T-helper 1 cell treated with Interleukin-12 subunit alpha and Interleukin-12 subunit beta and Interleukin-4 antibody, amounts not matched to agents 30 μg/mL and 1 μg/mL, for 36 hours (primary cell): ENCODE measurements around the gene G6PC3.
"Not testable (repeated sequence)": the region's sequence is repeated elsewhere in the genome, so short reads cannot be mapped to it uniquely, and the experiment has no call there.

Experiments
- H3K27ac Mint-ChIP-seq: one replicate; pipeline ENCODE4 v1.8.0; 2021; ENCODE audit warnings: mild to moderate bottlenecking, mixed read lengths
- H3K27me3 Mint-ChIP-seq: one replicate; pipeline ENCODE4 v1.8.0; 2021; ENCODE audit warnings: low read depth, mixed read lengths
- H3K36me3 Mint-ChIP-seq: one replicate; pipeline ENCODE4 v1.8.0; 2021; ENCODE audit warnings: low read depth, mixed read lengths
- H3K4me1 Mint-ChIP-seq: one replicate; pipeline ENCODE4 v1.8.0; 2021; ENCODE audit warnings: low read depth, mixed read lengths
- H3K4me3 Mint-ChIP-seq: one replicate; pipeline ENCODE4 v1.8.0; 2021; ENCODE audit warnings: mild to moderate bottlenecking, moderate library complexity, mixed read lengths
- H3K9me3 Mint-ChIP-seq: one replicate; pipeline ENCODE4 v1.8.0; 2021; ENCODE audit warnings: mixed read lengths

G6PC3 gene

GRCh38 chr17:44084921-44085320, 14.4 kb downstream of the G6PC3 start:
- no peak overlapping the region for H3K4me3 Mint-ChIP-seq
- no peaks in the 10 kb centered on the region for H3K27me3 Mint-ChIP-seq
- H3K9me3 Mint-ChIP-seq: no peaks in the 10 kb centered on the region
- H3K4me1 Mint-ChIP-seq: peaks cover 2% of the 10 kb centered on the region
- no peak overlapping the region for H3K27ac Mint-ChIP-seq
- H3K36me3 Mint-ChIP-seq: peaks cover 8% of the 10 kb centered on the region

GRCh38 chr17:44085908-44086307, 15.4 kb downstream of the G6PC3 start:
- H3K4me3 Mint-ChIP-seq: no peak overlapping the region
- H3K4me1 Mint-ChIP-seq: peaks cover 2% of the 10 kb centered on the region
- H3K9me3 Mint-ChIP-seq: no peaks in the 10 kb centered on the region
- peaks cover 7% of the 10 kb centered on the region for H3K36me3 Mint-ChIP-seq
- no peaks in the 10 kb centered on the region for H3K27me3 Mint-ChIP-seq
- H3K27ac Mint-ChIP-seq: no peak overlapping the region

- no peak overlapping the region for H3K4me3 Mint-ChIP-seq
- H3K36me3 Mint-ChIP-seq: peaks cover 7% of the 10 kb centered on the region
- no peak overlapping the region for H3K27ac Mint-ChIP-seq
- no peaks in the 10 kb centered on the region for H3K9me3 Mint-ChIP-seq
- peaks cover 2% of the 10 kb centered on the region for H3K4me1 Mint-ChIP-seq
- H3K27me3 Mint-ChIP-seq: no peaks in the 10 kb centered on the region
Measured at GRCh38 chr17:44086364-44087311, 16.1 kb downstream of the G6PC3 start.

GRCh38 chr17:44087319-44087718, 16.8 kb downstream of the G6PC3 start:
- no peak overlapping the region for H3K4me3 Mint-ChIP-seq
- H3K9me3 Mint-ChIP-seq: no peaks in the 10 kb centered on the region
- H3K36me3 Mint-ChIP-seq: peaks cover 5% of the 10 kb centered on the region
- no peak overlapping the region for H3K27ac Mint-ChIP-seq
- no peaks in the 10 kb centered on the region for H3K27me3 Mint-ChIP-seq
- H3K4me1 Mint-ChIP-seq: peaks cover 2% of the 10 kb centered on the region

- no peaks in the 10 kb centered on the region for H3K9me3 Mint-ChIP-seq
- H3K36me3 Mint-ChIP-seq: peaks cover 3% of the 10 kb centered on the region
- H3K27me3 Mint-ChIP-seq: no peaks in the 10 kb centered on the region
- no peak overlapping the region for H3K4me3 Mint-ChIP-seq
- H3K27ac Mint-ChIP-seq: no peak overlapping the region
- peaks cover 2% of the 10 kb centered on the region for H3K4me1 Mint-ChIP-seq
Measured at GRCh38 chr17:44088254-44088653, 17.7 kb downstream of the G6PC3 start.

GRCh38 chr17:44091200-44091997, 20.9 kb downstream of the G6PC3 start:
- H3K9me3 Mint-ChIP-seq: no peaks in the 10 kb centered on the region
- H3K27ac Mint-ChIP-seq: no peak overlapping the region
- peaks cover 3% of the 10 kb centered on the region for H3K36me3 Mint-ChIP-seq
- H3K27me3 Mint-ChIP-seq: no peaks in the 10 kb centered on the region
- H3K4me1 Mint-ChIP-seq: peaks cover 9% of the 10 kb centered on the region
- no peak overlapping the region for H3K4me3 Mint-ChIP-seq

GRCh38 chr17:44092051-44092450, 21.5 kb downstream of the G6PC3 start:
- H3K27ac Mint-ChIP-seq: no peak overlapping the region
- H3K36me3 Mint-ChIP-seq: peaks cover 3% of the 10 kb centered on the region
- H3K9me3 Mint-ChIP-seq: no peaks in the 10 kb centered on the region

GRCh38 chr17:44093231-44093900, 22.8 kb downstream of the G6PC3 start:
- Mint-ChIP-seq H3K27ac (no peak overlapping the region), H3K9me3 (no peaks in the 10 kb centered on the region), H3K27me3 (no peaks in the 10 kb centered on the region), H3K4me3 (no peak overlapping the region), H3K4me1 (peaks cover 8% of the 10 kb centered on the region), H3K36me3 (peaks cover 3% of the 10 kb centered on the region)

More at GRCh38 chr17:44092051-44092450, 21.5 kb downstream of the G6PC3 start:
- Mint-ChIP-seq H3K4me3 (no peak overlapping the region), H3K27me3 (no peaks in the 10 kb centered on the region), H3K4me1 (peaks cover 6% of the 10 kb centered on the region)

GRCh38 chr17:44094701-44095387, 24.3 kb downstream of the G6PC3 start:
- H3K4me1 Mint-ChIP-seq: peaks cover 8% of the 10 kb centered on the region
- no peaks in the 10 kb centered on the region for H3K27me3 Mint-ChIP-seq
- no peak overlapping the region for H3K27ac Mint-ChIP-seq
- no peak overlapping the region for H3K4me3 Mint-ChIP-seq
- no peaks in the 10 kb centered on the region for H3K9me3 Mint-ChIP-seq
- H3K36me3 Mint-ChIP-seq: peaks cover 1% of the 10 kb centered on the region

- Mint-ChIP-seq H3K4me1 (peaks cover 8% of the 10 kb centered on the region), H3K27ac (no peak overlapping the region), H3K4me3 (no peak overlapping the region), H3K9me3 (no peaks in the 10 kb centered on the region), H3K27me3 (no peaks in the 10 kb centered on the region), H3K36me3 (peaks cover 1% of the 10 kb centered on the region)
Measured at GRCh38 chr17:44095388-44095646, 24.8 kb downstream of the G6PC3 start.

GRCh38 chr17:44095647-44096496, 25.3 kb downstream of the G6PC3 start:
- no peak overlapping the region for H3K27ac Mint-ChIP-seq

GRCh38 chr17:44097110-44097958, 26.8 kb downstream of the G6PC3 start:
- Mint-ChIP-seq H3K4me3 (no peak overlapping the region), H3K27me3 (no peaks in the 10 kb centered on the region), H3K4me1 (peaks cover 8% of the 10 kb centered on the region), H3K27ac (no peak overlapping the region), H3K36me3 (peaks cover 1% of the 10 kb centered on the region), H3K9me3 (no peaks in the 10 kb centered on the region)

More at GRCh38 chr17:44095647-44096496, 25.3 kb downstream of the G6PC3 start:
- Mint-ChIP-seq H3K4me1 (peaks cover 8% of the 10 kb centered on the region), H3K36me3 (peaks cover 1% of the 10 kb centered on the region), H3K9me3 (no peaks in the 10 kb centered on the region), H3K27me3 (no peaks in the 10 kb centered on the region), H3K4me3 (no peak overlapping the region)

GRCh38 chr17:44101858-44102257, 31.3 kb downstream of the G6PC3 start:
- H3K36me3 Mint-ChIP-seq, H3K4me1 Mint-ChIP-seq, H3K27me3 Mint-ChIP-seq, H3K4me3 Mint-ChIP-seq, H3K9me3 Mint-ChIP-seq, H3K27ac Mint-ChIP-seq: not testable (repeated sequence)
